ENCODE data around the gene RHEB. TPM values are rescaled to one million over a fixed set of nuclear protein-coding genes. Genes with fewer than 3 reads are reported as not detected.

Gene RHEB
- total and polyA plus RNA-seq, 2 of the 13 experiments (the other 11 are each of a cell fraction or from before 2014, with no cell fraction given) = 55.0 to 77.6 TPM

- no peak for TF ChIP-seq SP2 (CRISPR knock-in tag; IDR thresholded peaks at IDR 0.05)
These were observed 22.2 kb upstream of the RHEB start (continued) for GRCh38 chr7:151541709-151542499.

GRCh38 chr7:151540146-151540545 lies 20.5 kb upstream of the RHEB start:
- CTCF ChIA-PET (ENCODE audit: low intra/inter-chr PET ratio, low total read pairs) = no interaction called here
- no peak for FAIRE-seq

More at GRCh38 chr7:151540146-151540545, 20.5 kb upstream of the RHEB start:
- H3K9ac ChIP-seq (ENCODE audit: insufficient read depth, low read depth, low read length) = no peak overlapping the region
- no TSS peak for BruUV-seq (replicated peaks)
- no peak for ATAC-seq
- H3K4me2 ChIP-seq (ENCODE audit: low read depth, low read length) = no peak overlapping the region
- no peak overlapping the region for H2AFZ ChIP-seq (ENCODE audit: low read length)
- H3K4me3 ChIP-seq (replicated peaks in 1 of 3; ENCODE audit: insufficient read depth in 1 of 3, low read depth in 2 of 3, low read length in 3 of 3) = no peak overlapping the region
- H3K79me2 ChIP-seq (ENCODE audit: insufficient read depth, low read length) = no peaks in the 10 kb centered on the region
- in situ Hi-C loops (cut with HindIII; ENCODE audit: extremely low pct_ligation_motif_present, low pct_unique_long_range_greater_than_20kb) = no loop called here
- H3K27ac ChIP-seq (ENCODE audit: extremely low read length, insufficient read depth, low read length) = no peak overlapping the region
- no peaks in the 10 kb centered on the region for H3K4me1 ChIP-seq (ENCODE audit: insufficient read depth, low read length)
- POLR2A ChIA-PET = interaction anchor here (1.0 kb wide), 1 partner anchor 20 kb away, joined by 3 read pairs; the partner anchor contains the start of gene RHEB
- no peaks in the 10 kb centered on the region for H3K9me3 ChIP-seq (ENCODE audit: low read length)
- intact Hi-C loops (cut with micrococcal nuclease; ENCODE audit: unreplicated experiment) = no loop called here
- TF ChIP-seq SIN3B (IDR thresholded peaks at IDR 0.05; ENCODE audit: low read length) (no peak), ZNF546 (CRISPR knock-in tag; conservative IDR thresholded peaks at IDR 0.05) (no peak), SUZ12 (IDR thresholded peaks at IDR 0.05; ENCODE audit: low read depth, low read length) (no peak), CEBPG (CRISPR knock-in tag; IDR thresholded peaks at IDR 0.05) (no peak), TRIM22 (IDR thresholded peaks at IDR 0.05) (no peak), GTF3A (CRISPR knock-in tag; conservative IDR thresholded peaks at IDR 0.05) (no peak), NONO (IDR thresholded peaks at IDR 0.05) (no peak), NONO (CRISPR knock-in tag; conservative IDR thresholded peaks at IDR 0.05) (no peak), MZF1 (CRISPR knock-in tag; IDR thresholded peaks at IDR 0.05; ENCODE audit: borderline replicate concordance) (no peak), POLR2G (IDR thresholded peaks at IDR 0.05; ENCODE audit: low read depth, low read length) (no peak)
- DNase-seq (ENCODE audit: low spot score) = no peak
- no peaks in the 10 kb centered on the region for H3K36me3 ChIP-seq (replicated peaks in 1 of 2; ENCODE audit: control insufficient read depth in 1 of 2, insufficient read depth in 2 of 2, low read length in 2 of 2)
- H3K27me3 ChIP-seq (ENCODE audit: control insufficient read depth in 1 of 2, insufficient read depth in 2 of 2, low read length in 2 of 2) = peaks cover 2 to 34% of the 10 kb centered on the region in 2 experiments; a peak in 4 of 5 replicates
- no peaks in the 10 kb centered on the region for H4K20me1 ChIP-seq (ENCODE audit: insufficient read depth, low read length)
- WGBS (ENCODE audit: low lambda C conversion rate) = 77% methylated on average over 4 of the region's 4 CpGs

All from HepG2 (cell line).